ENCODE data around the gene SYNE1.

The SYNE1 gene

DNA sequence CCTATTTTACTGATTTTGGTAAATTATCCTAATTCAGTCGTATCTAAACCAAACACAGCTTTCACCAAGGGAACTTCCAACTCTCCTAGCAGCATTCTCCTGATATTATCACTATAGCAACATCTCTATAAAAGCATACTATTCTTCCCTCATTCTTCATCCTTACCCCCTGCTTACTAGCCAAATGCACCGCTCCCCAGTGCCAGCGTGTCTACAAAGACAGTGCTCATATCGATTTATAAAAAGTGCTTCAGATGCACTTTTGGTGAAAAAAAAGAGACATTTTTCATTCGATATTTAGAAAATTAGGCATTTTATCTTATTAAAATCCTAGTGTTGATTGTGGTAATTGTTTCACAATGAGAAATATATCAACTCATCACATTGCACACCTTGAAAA lies 74.0 kb downstream of the SYNE1 start:
- TF ChIP-seq GATA3 (IDR thresholded peaks at IDR 0.05; ENCODE audit: low read depth, low read length) (no peak), GATA2 (IDR thresholded peaks at IDR 0.05; ENCODE audit: low read depth, low read length) (no peak)

DNA sequence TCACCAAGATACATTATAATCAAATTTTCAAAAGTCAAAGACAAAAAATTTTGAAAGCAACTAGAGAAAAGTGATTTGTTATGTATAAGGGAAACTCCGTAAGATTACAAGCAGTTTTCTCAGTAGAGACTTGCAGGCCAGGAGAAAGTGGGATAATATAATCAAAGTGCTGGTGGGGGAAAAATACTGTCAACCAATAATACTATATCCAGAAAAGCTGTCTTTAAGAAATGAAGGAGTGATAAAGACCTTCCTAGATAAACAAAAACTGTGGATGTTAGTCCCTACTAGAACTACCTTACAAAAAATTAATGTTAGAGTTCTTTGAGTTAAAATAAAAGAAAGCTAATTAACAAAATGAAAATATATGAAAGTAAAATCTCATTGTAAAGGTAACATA lies 79.7 kb downstream of the SYNE1 start:
- TF ChIP-seq GATA2 (IDR thresholded peaks at IDR 0.05; ENCODE audit: low read depth, low read length), result no peak
- TF ChIP-seq GATA3 (IDR thresholded peaks at IDR 0.05; ENCODE audit: low read depth, low read length), result no peak

DNA sequence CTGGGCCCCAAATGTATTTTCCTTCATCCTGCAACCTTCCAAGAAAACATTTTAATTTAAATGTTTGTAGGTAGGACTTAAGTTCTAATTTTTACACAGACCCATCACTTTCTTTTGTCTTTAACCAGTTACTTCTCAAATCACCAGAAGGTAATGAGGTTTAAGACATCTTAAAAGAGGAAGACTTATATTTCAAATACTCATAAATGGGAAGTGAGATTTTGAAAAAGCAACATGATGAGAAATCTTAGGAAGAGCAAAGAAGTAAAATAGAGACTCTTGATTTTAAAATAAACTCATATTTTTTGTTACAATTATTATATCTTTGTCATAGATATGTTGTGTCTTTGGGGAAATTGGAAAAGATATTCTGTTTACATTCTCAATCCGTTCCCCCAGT lies 82.3 kb downstream of the SYNE1 start:
- no peak for TF ChIP-seq GATA2 (IDR thresholded peaks at IDR 0.05; ENCODE audit: low read depth, low read length)
- TF ChIP-seq GATA3 (IDR thresholded peaks at IDR 0.05; ENCODE audit: low read depth, low read length), result no peak

DNA sequence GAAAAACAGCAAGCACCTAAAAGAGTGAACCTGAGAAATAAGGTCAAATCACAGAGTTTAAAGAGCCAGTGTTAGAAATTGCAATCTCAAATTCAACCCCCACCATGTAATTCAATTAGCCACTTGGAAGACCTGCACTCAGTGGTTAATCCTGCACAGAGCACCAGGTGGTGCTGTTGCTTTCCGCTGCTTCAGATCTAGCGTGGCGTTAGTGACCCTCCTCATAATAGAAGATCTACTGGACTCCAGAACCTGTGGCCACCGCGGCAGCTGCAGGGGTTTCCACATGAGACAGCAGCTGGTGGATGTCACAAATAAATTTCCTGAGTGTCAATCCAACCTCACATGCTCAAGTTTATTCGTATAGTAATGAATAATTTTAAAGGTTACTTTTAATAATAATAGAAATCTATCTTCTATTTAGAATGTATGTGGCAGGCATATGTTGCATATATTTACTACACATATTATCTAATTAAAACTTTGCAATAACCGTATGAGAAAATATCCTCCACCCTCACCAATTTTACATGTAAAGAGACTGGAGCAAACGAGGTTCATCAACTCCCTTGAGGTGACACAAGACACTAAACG lies 84.4 kb downstream of the SYNE1 start:
- TF ChIP-seq GATA3 (IDR thresholded peaks at IDR 0.05; ENCODE audit: low read depth, low read length) (no peak), GATA2 (IDR thresholded peaks at IDR 0.05; ENCODE audit: low read depth, low read length) (no peak)

DNA sequence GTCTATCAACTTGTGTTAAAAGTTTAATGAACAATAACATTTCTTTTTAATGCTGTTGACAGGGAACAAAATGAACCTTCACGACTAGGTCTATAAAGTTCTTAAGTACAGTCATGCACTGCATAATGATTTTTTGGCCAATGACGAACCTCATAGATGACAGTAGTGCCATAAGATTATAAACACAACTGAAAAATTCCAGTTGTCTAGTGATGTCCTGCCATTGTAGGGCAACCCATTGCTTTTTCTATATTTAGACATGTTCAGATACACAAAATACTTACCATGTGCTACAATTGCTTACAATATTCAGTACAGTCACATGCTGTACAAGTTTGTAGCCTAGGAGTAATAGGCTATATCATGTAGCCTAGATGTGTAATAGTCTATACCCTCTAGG lies 93.6 kb downstream of the SYNE1 start:
- TF ChIP-seq GATA2 (IDR thresholded peaks at IDR 0.05; ENCODE audit: low read depth, low read length), result no peak
- no peak for TF ChIP-seq GATA3 (IDR thresholded peaks at IDR 0.05; ENCODE audit: low read depth, low read length)

DNA sequence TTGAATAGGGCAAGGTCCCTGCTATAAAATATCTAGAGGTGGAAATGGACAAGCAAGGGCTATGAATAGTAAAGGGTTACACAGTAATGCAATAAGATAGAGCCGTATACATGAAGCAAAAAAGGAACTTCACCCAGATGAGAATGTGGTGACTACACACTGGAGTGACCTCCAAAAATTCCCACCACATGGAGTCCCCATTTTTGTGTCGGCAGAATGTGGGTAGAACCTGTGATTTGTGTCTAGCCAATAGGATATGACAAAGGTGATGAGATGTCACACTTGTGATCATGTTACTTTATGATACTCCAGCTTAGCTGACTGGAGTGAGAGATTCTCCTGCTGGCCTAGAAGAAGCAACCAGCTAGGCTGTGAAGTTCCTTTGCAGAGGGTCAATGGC lies 96.8 kb downstream of the SYNE1 start:
- TF ChIP-seq GATA3 (IDR thresholded peaks at IDR 0.05; ENCODE audit: low read depth, low read length) (no peak), GATA2 (IDR thresholded peaks at IDR 0.05; ENCODE audit: low read depth, low read length) (no peak)

DNA sequence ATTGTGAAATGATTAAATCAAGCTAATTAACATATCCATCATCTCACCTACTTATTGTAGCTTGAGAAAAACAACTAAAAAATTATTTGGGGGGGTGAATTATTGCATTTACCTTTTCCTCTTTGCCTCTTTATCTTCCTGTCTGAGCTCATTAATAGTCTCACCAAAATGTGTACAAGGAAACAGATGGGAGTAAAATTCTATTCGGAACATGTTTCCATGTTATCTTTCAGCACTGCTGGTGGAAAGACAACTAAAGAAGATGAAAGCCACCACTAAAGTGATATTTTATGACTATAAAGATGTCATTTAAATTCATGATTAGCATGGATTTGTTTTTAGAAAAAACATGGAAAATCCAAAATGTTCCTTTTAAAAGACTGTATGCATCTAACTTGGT lies 102.6 kb downstream of the SYNE1 start:
- TF ChIP-seq GATA2 (IDR thresholded peaks at IDR 0.05; ENCODE audit: low read depth, low read length) (no peak), GATA3 (IDR thresholded peaks at IDR 0.05; ENCODE audit: low read depth, low read length) (no peak)

DNA sequence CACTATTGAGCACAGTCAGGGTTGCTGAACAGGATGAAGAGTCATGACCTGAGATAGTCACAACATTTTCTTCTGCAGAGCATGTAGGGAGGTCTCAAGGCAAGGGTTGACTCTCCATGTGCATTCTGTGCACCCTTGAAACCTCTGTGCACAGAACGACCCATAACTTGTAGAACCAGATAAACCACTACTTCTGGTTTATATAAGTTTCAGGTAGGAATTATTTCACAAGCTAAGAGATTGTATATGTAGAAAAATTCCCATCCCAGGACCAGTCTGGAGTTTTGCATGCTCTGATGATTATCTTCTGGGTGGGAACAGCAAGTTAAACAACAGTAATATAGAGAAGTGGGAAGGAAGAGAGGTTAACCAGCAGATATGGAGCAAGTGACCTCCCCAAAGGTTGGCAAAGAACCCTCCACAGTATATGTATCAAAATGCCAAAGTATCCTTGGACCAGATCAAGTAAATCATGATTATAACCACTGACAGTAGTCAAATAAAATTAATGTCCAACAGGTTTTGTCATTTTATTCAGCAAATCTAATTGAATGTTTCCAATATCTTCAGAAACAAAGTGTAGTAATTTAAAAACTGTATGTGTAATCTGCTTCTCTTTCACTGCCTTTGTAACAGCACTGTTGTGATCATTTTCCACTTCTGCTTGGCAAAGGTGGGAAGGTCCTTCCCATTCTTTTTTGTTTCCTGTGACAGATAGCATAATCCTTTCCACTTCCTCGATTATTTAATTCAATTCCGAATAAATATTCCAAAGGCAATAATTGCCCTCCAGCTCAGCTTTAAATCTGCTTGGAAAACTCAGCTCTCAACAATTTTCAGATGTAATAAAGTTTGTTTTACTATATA lies 104.4 kb downstream of the SYNE1 start:
- no peak for TF ChIP-seq GATA3 (IDR thresholded peaks at IDR 0.05; ENCODE audit: low read depth, low read length)
- TF ChIP-seq GATA2 (IDR thresholded peaks at IDR 0.05; ENCODE audit: low read depth, low read length), result no peak

DNA sequence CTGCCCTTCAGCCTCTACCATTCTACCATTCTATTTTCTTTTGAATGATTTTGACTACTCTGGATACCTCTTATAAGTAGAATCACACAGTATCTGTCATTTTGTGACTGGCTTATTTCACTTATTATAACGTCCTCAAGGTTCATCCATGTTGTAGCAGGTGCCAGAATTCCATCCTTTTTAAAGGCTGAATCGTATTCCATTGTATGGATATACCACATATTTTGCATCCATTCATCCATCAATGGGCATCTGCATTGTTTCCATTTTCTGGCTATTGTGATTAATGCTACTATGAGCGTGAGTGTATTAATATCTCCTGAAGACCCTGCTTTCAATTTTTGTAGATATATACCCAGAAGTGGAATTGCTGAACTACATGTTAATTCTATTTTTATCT lies 105.5 kb downstream of the SYNE1 start:
- TF ChIP-seq GATA2 (IDR thresholded peaks at IDR 0.05; ENCODE audit: low read depth, low read length), result no peak
- TF ChIP-seq GATA3 (IDR thresholded peaks at IDR 0.05; ENCODE audit: low read depth, low read length), result no peak

DNA sequence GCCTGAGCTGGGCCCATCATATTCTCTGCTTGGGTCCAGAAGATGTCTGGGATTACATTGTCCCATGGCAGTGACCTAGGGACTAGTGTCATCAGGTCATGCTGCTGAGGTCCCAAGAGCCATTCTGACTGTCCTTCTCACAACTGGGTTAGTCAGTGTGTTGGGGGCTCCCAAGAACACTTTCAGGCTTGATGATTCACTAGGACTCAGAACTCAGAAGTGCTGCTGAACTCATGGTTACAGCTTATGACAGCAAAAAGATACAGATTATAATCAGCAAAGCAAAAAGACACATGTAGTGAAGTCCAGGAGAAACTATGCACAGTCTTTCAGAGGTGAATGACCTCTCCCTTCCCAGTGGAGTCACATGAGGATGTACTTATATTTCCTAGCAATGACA lies 107.8 kb downstream of the SYNE1 start:
- TF ChIP-seq GATA2 (IDR thresholded peaks at IDR 0.05; ENCODE audit: low read depth, low read length) (no peak), GATA3 (IDR thresholded peaks at IDR 0.05; ENCODE audit: low read depth, low read length) (no peak)

DNA sequence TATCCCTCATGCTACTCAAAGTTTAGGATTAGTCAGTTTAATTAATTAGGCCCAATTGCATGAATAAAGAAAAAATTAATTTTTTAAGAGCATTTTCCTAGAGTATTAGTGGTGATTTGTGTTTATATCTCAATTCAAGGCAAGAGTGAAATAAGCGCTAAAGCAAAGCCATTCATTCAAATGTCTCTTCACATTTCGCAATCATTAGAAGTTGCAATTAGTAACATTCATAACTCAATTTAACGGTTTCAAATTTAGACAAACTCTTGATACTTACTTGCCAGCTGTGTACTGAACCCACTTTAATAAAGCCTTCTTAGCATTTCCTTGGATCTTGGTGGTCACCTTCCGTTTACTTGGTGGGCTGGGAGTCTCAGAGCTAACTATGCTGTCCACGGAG lies 127.2 kb downstream of the SYNE1 start:
- TF ChIP-seq GATA2 (IDR thresholded peaks at IDR 0.05; ENCODE audit: low read depth, low read length), result no peak

GRCh38 chr6:152508477-152508876 lies 128.7 kb downstream of the SYNE1 start:
- TF ChIP-seq GATA2 (IDR thresholded peaks at IDR 0.05; ENCODE audit: low read depth, low read length) (no peak), GATA3 (IDR thresholded peaks at IDR 0.05; ENCODE audit: low read depth, low read length) (no peak)

- TF ChIP-seq GATA3 (IDR thresholded peaks at IDR 0.05; ENCODE audit: low read depth, low read length) (no peak), GATA2 (IDR thresholded peaks at IDR 0.05; ENCODE audit: low read depth, low read length) (no peak)
Observed at GRCh38 chr6:152503546-152503945, 133.6 kb downstream of the SYNE1 start.

DNA sequence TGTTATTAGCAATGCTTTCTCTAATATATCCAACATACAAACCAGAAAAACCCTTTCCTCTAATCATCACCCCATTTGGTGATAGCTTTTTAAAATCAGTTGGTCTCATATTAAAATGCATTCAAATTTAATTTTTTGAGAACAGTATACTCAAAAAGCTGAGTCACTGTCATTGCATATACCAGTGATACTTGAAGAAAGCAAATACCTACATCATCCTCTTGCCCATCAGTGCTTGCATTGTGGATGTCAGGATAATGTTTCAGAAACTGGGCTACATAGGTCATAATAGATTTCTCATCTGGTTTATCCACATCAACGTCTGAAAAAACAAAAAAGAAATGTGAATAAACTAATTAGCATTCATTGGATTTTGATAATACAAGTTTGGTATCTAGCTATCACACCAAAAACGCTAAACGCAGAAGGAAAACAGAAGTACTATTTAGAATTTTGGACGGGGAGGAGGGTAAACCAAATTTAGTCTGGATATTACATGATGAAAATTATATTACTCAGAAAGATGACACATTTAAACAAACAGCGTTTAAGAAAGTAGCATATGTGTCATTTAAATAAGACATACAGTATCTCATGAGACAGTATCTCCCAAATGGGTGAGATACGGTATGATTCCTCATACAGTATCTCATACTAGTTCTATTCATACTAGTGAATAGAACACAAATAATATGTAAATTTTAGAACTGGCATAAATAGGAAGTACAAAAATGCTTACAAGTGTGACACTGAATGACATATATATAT lies 134.6 kb downstream of the SYNE1 start:
- TF ChIP-seq GATA2 (IDR thresholded peaks at IDR 0.05; ENCODE audit: low read depth, low read length) (no peak), GATA3 (IDR thresholded peaks at IDR 0.05; ENCODE audit: low read depth, low read length) (no peak)

DNA sequence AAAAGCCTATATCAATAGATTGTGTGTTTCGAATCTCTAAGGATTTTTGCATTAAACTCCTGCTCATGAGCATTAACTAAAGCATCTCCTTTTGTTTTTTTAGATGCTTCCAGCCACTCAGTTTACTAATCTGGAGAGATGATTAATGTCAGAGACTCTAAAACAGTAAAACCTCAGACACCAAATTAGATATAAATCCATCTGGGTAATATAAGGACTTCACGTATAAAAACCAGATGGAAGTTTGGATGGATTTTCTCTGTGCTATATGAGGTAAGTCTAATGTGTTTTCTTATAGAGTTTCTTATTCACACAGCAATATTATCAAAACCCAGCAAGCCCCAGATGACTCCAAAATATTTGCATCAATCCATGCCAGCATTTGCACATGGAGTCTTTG lies 137.2 kb downstream of the SYNE1 start:
- TF ChIP-seq GATA2 (IDR thresholded peaks at IDR 0.05; ENCODE audit: low read depth, low read length), result no peak
- TF ChIP-seq GATA3 (IDR thresholded peaks at IDR 0.05; ENCODE audit: low read depth, low read length), result no peak

All from SH-SY5Y (cell line).